Spleen (tissue), 7 donors: ENCODE data around the gene DDX31.

Source experiments
- CTCF ChIP-seq, 11 experiments: fragments of 200-600 bp in 7 of 11; fragments of 450-650 bp in 4 of 11; sonication (generic) in 4 of 11; IDR thresholded peaks in 8 of 11; conservative IDR thresholded peaks in 3 of 11; 1 replicate in 7 of 11; 2 replicates in 4 of 11; pipeline versions ENCODE4 v1.4.0 to v1.8.0; 2016 to 2021; ENCODE audit warnings: antibody characterized with exemption in 11 of 11, inconsistent platforms in 4 of 11, mild to moderate bottlenecking in 1 of 11
- POLR2A ChIP-seq, 3 donors: fragments of 450-650 bp; IDR thresholded peaks; one replicate each; pipeline ENCODE4 v1.5.1; 2017; ENCODE audit warnings: antibody characterized with exemption in 3 of 3, mild to moderate bottlenecking in 1 of 3
- POLR2AphosphoS5 ChIP-seq, 3 donors: sonication (generic); formaldehyde crosslinking; IDR thresholded peaks; one replicate each; pipeline ENCODE4 v1.5.1; 2017; ENCODE audit warnings: antibody characterized with exemption in 3 of 3
- donor health status: DM: no; HTN: no; CAD: no; lungs with moderate emphysema.
- donor health status: DM: no; HTN: no; CAD: no.
- donor health status: DM: no; HTN: no; CAD: no.

GRCh38 chr9:132548751-132549640, 120.8 kb downstream of the DDX31 start:
- TF ChIP-seq CTCF (IDR thresholded peaks at IDR 0.05 in 8 of 11, conservative IDR thresholded peaks at IDR 0.05 in 3 of 11) (no peak), POLR2A (IDR thresholded peaks at IDR 0.05) (no peak), POLR2AphosphoS5 (IDR thresholded peaks at IDR 0.05) (peak in 1 of 3 donors; percentile 58)
